ENCODE measurements around the gene BMP8B. TPM values are rescaled to one million over a fixed set of nuclear protein-coding genes. Genes with fewer than 3 reads are reported as not detected.
A peak's percentile ranks its signal among the peaks of the same experiment; 100 is the strongest.

Gene BMP8B, protein sequence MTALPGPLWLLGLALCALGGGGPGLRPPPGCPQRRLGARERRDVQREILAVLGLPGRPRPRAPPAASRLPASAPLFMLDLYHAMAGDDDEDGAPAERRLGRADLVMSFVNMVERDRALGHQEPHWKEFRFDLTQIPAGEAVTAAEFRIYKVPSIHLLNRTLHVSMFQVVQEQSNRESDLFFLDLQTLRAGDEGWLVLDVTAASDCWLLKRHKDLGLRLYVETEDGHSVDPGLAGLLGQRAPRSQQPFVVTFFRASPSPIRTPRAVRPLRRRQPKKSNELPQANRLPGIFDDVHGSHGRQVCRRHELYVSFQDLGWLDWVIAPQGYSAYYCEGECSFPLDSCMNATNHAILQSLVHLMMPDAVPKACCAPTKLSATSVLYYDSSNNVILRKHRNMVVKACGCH
- 1 to 10 TPM in 3 of 4 donors, under 1 TPM in 1; 0.83 to 4.6 (median 2.3) TPM for total RNA-seq

DNA sequence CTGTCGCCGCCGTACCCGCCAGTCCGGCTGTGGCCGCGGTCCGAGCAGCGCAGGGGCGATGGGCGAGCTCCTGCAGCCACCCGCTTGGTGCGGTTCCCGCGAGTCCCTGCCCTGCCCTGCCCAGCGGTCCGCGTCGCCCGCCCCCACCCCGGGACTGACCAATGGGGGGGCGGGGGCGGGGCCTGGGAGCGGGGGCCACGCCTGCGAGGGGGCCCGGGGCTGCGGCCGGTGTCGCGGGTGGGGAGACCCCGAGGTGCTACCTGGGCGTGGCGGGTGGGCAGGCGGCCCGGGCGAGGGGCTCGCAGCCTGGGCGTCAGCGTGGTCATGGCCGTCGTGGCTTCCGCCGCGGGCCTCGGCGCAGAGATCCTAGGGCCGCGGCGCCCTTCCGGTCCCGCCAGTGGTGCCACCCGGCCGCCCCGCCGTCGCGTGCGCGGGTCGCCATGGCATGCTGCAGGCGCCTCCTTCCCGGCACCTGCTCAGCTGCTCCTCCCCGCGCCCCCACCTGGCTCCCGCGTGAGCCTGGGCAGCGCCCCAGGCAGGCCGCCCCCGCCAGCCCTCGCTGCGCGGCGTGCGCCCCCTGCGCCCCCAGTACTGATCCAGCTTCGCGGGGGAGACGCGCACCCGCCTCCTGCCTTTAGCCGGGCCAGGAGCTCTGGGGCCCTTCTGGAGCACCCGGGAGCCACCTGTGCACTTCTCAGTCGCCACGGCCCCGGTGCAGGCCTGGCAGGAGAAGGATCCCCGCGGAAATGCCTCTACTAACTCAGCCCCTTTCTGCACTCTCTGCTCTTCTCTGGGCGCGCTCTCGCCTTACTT is at the start of gene BMP8B:
BMP8B (minus strand) TSS at position 108 of the 813 bp plus-strand sequence. CDS start 380 bp downstream, outside the sequence.
- no peaks in the 10 kb centered on the region for H3K36me3 ChIP-seq
- TF ChIP-seq EP300 (IDR thresholded peaks at IDR 0.05) (no peak), POLR2AphosphoS5 (IDR thresholded peaks at IDR 0.05) (no peak), POLR2A (IDR thresholded peaks at IDR 0.05; ENCODE audit: low read depth) (no peak)
- TF ChIP-seq, protein P1, sequence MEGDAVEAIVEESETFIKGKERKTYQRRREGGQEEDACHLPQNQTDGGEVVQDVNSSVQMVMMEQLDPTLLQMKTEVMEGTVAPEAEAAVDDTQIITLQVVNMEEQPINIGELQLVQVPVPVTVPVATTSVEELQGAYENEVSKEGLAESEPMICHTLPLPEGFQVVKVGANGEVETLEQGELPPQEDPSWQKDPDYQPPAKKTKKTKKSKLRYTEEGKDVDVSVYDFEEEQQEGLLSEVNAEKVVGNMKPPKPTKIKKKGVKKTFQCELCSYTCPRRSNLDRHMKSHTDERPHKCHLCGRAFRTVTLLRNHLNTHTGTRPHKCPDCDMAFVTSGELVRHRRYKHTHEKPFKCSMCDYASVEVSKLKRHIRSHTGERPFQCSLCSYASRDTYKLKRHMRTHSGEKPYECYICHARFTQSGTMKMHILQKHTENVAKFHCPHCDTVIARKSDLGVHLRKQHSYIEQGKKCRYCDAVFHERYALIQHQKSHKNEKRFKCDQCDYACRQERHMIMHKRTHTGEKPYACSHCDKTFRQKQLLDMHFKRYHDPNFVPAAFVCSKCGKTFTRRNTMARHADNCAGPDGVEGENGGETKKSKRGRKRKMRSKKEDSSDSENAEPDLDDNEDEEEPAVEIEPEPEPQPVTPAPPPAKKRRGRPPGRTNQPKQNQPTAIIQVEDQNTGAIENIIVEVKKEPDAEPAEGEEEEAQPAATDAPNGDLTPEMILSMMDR (IDR thresholded peaks at IDR 0.05): no peak
- H3K4me1 ChIP-seq: peaks cover 0 to 24% (median 15%) of the 10 kb centered on the region in 4 donors
- no peaks in the 10 kb centered on the region for H3K9me3 ChIP-seq
- peak within 1 kb of the TSS in 3 of 4 donors; percentile 18 to 47 (median 31) for H3K27ac ChIP-seq (replicated peaks in 1 of 4)
- intact Hi-C loops (cut with DNase I): no loop called here
- WGBS: 3% methylated on average over 8 of the region's 91 CpGs
- no peak for DNase-seq (ENCODE audit: extremely low spot score)
- peak within 1 kb of the TSS; percentile 56 to 71 (median 58) for H3K4me3 ChIP-seq
- peaks cover 0 to 51% (median 16%) of the 10 kb centered on the region in 4 donors for H3K27me3 ChIP-seq

- Histone ChIP-seq H3K4me1 (no peaks in the 10 kb centered on the region), H3K27me3 (no peaks in the 10 kb centered on the region), H3K4me3 (no peak overlapping the region), H3K27ac (replicated peaks in 1 of 4) (no peak overlapping the region), H3K36me3 (peaks cover 29 to 55% (median 46%) of the 10 kb centered on the region in 4 donors), H3K9me3 (no peaks in the 10 kb centered on the region)
- intact Hi-C loops (cut with DNase I): no loop called here
- TF ChIP-seq EP300 (IDR thresholded peaks at IDR 0.05) (no peak), POLR2A (IDR thresholded peaks at IDR 0.05; ENCODE audit: low read depth) (no peak), POLR2AphosphoS5 (IDR thresholded peaks at IDR 0.05) (no peak)
- TF ChIP-seq, protein P1 (IDR thresholded peaks at IDR 0.05): no peak
- 100% methylated on average over 3 of the region's 3 CpGs for WGBS
- DNase-seq (ENCODE audit: extremely low spot score): no peak
Observed at GRCh38 chr1:39836595-39837110, 48.0 kb upstream of the BMP8B start.

- H3K36me3 ChIP-seq: peaks cover 23 to 50% (median 40%) of the 10 kb centered on the region in 4 donors
- DNase-seq (ENCODE audit: extremely low spot score): no peak
- no peaks in the 10 kb centered on the region for H3K4me1 ChIP-seq
- H3K27me3 ChIP-seq: no peaks in the 10 kb centered on the region
- no peak overlapping the region for H3K4me3 ChIP-seq
- 87% methylated on average over 7 of the region's 7 CpGs for WGBS
- TF ChIP-seq POLR2A (IDR thresholded peaks at IDR 0.05; ENCODE audit: low read depth) (no peak), EP300 (IDR thresholded peaks at IDR 0.05) (no peak), POLR2AphosphoS5 (IDR thresholded peaks at IDR 0.05) (no peak)
- TF ChIP-seq, protein P1 (IDR thresholded peaks at IDR 0.05): no peak
- H3K9me3 ChIP-seq: no peaks in the 10 kb centered on the region
- intact Hi-C loops (cut with DNase I): no loop called here
- H3K27ac ChIP-seq (replicated peaks in 1 of 4): no peak overlapping the region
Observed at GRCh38 chr1:39835935-39836594, 47.4 kb upstream of the BMP8B start.

GRCh38 chr1:39835110-39835509 is 46.4 kb upstream of the BMP8B start:
- no peak for DNase-seq (ENCODE audit: extremely low spot score)
- Histone ChIP-seq H3K27me3 (peaks cover 0 to 4% (median 0%) of the 10 kb centered on the region in 4 donors), H3K36me3 (peaks cover 19 to 40% (median 30%) of the 10 kb centered on the region in 4 donors), H3K9me3 (no peaks in the 10 kb centered on the region), H3K4me1 (no peaks in the 10 kb centered on the region), H3K27ac (replicated peaks in 1 of 4) (no peak overlapping the region), H3K4me3 (no peak overlapping the region)
- TF ChIP-seq POLR2A (IDR thresholded peaks at IDR 0.05; ENCODE audit: low read depth) (no peak), POLR2AphosphoS5 (IDR thresholded peaks at IDR 0.05) (no peak), EP300 (IDR thresholded peaks at IDR 0.05) (no peak)
- TF ChIP-seq, protein P1 (IDR thresholded peaks at IDR 0.05): no peak
- intact Hi-C loops (cut with DNase I): no loop called here
- WGBS: 100% methylated on average over 2 of the region's 2 CpGs
